Fibroblast of the aortic adventitia (primary cell): ENCODE data around the gene AKT1. TPM values are rescaled to one million over a fixed set of nuclear protein-coding genes. Genes with fewer than 3 reads are reported as not detected.

Source experiments
- DNase-seq: peaks from one replicate; pipeline ENCODE4 v3.0.0-alpha.2; 2010; ENCODE audit warnings: low read depth
- H3K4me3 ChIP-seq: 2 replicates; pipeline ENCODE4 v1.5.1; 2011; ENCODE audit warnings: low read depth, mild to moderate bottlenecking, control low read depth, low read length, moderate library complexity
- CTCF ChIP-seq: IDR thresholded peaks from 2 replicates; pipeline ENCODE4 v1.5.1; 2011; ENCODE audit warnings: mild to moderate bottlenecking, low read length, control low read depth, inconsistent platforms; ENCODE audit not compliant: insufficient read depth
- total RNA-seq: library from RNA; depleted of rRNA; stranded (reverse); fragments of >200 nt; gene quantifications from 2 replicates; pipeline ENCODE4 v1.2.3, GENCODE V29; 2012; ENCODE audit warnings: low replicate concordance

The AKT1 gene
- total RNA-seq, 1 donor, result 127 TPM

- H3K4me3 ChIP-seq, result no peak overlapping the region
- no peak for DNase-seq
- no peak for TF ChIP-seq CTCF
Observed at GRCh38 chr14:104798300-104799243, 3.0 kb upstream of the AKT1 start.

- H3K4me3 ChIP-seq, result no peak overlapping the region
- TF ChIP-seq CTCF, result no peak
- DNase-seq, result no peak
Observed at GRCh38 chr14:104797115-104798044, 1.8 kb upstream of the AKT1 start.

GRCh38 chr14:104796687-104797081 lies 1.1 kb upstream of the AKT1 start:
- H3K4me3 ChIP-seq, result no peak overlapping the region
- no peak for DNase-seq
- TF ChIP-seq CTCF, result no peak

- peak overlapping the region; percentile 66 for H3K4me3 ChIP-seq
- no peak for DNase-seq
- no peak for TF ChIP-seq CTCF
Observed at GRCh38 chr14:104795781-104796686, 486 bp upstream of the AKT1 start.

- peak; percentile 22 for DNase-seq
- no peak for TF ChIP-seq CTCF
- peak overlapping the region; percentile 82 for H3K4me3 ChIP-seq
Observed at GRCh38 chr14:104794631-104794992, 936 bp downstream of the AKT1 start.

GRCh38 chr14:104794099-104794498 lies 1.4 kb downstream of the AKT1 start:
- peak overlapping the region; percentile 82 for H3K4me3 ChIP-seq
- TF ChIP-seq CTCF, result no peak
- peak; percentile 58 for DNase-seq
